ENCODE results near the gene MMADHC. TPM values are rescaled to one million over a fixed set of nuclear protein-coding genes. Genes with fewer than 3 reads are reported as not detected.

The MMADHC gene
- polyA plus RNA-seq, 3 donors = 20.5 to 119 (median 97.9) TPM

- intact Hi-C loops (cut with micrococcal nuclease) = no loop called here
- no peaks in the 10 kb centered on the region for H3K36me3 Mint-ChIP-seq
Observed at GRCh38 chr2:149630445-149630844, 42.9 kb upstream of the MMADHC start.

DNA sequence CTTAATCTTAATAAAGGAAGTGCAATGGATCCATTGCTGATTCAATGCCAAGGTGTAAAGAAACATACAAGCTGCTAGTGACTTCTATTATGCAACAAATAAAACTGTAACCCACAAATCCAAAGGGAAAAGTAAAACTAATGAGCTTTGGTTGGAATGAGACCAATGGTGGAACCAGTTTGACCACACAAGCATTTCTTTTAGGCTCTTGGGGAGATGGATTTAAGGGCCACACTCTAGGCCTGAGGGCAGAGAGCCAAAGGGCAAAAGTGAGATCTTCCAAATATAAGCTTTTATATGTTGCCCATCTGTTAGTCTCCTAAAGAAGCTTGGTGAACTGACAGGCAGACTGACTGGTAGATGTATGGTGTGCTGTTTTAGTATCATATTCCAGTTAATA lies 41.5 kb upstream of the MMADHC start:
- Histone ChIP-seq H3K4me1 (ENCODE audit: control insufficient read depth in 1 of 2, insufficient read depth in 2 of 2, low read length in 2 of 2) (no peaks in the 10 kb centered on the region), H3K4me3 (replicated peaks in 1 of 3; ENCODE audit: low read depth in 2 of 3, low read length in 3 of 3) (no peak overlapping the region), H3K36me3 (replicated peaks in 1 of 2; ENCODE audit: control insufficient read depth in 1 of 2, insufficient read depth in 2 of 2, low read length in 2 of 2) (no peaks in the 10 kb centered on the region), H4K20me1 (ENCODE audit: insufficient read depth, low read length) (no peaks in the 10 kb centered on the region), H3K27me3 (ENCODE audit: control insufficient read depth in 2 of 2, insufficient read depth in 2 of 2, low read length in 2 of 2) (no peaks in the 10 kb centered on the region), H3K4me2 (replicated peaks; ENCODE audit: extremely low read depth, low read length, poor library complexity, severe bottlenecking) (no peak overlapping the region), H2AFZ (ENCODE audit: insufficient read depth, low read depth, low read length, poor library complexity, severe bottlenecking) (no peak overlapping the region), H3K79me2 (ENCODE audit: insufficient read depth, low read length) (no peaks in the 10 kb centered on the region), H3K9me3 (replicated peaks in 1 of 2; ENCODE audit: control insufficient read depth in 1 of 2, insufficient read depth in 1 of 2, low read length in 2 of 2) (no peaks in the 10 kb centered on the region), H3K9ac (ENCODE audit: insufficient read depth, low read length, poor library complexity, severe bottlenecking) (no peak overlapping the region), H3K27ac (ENCODE audit: low read depth in 1 of 2, low read length in 2 of 2) (no peak overlapping the region)
- no peaks in the 10 kb centered on the region for H3K36me3 Mint-ChIP-seq
- DNase-seq = no peak
- no peak overlapping the region for H3K27ac Mint-ChIP-seq
- H3K9me3 Mint-ChIP-seq = peaks cover 0 to 5% (median 0%) of the 10 kb centered on the region in 7 donors
- intact Hi-C loops (cut with micrococcal nuclease) = no loop called here
- TF ChIP-seq, protein P1, sequence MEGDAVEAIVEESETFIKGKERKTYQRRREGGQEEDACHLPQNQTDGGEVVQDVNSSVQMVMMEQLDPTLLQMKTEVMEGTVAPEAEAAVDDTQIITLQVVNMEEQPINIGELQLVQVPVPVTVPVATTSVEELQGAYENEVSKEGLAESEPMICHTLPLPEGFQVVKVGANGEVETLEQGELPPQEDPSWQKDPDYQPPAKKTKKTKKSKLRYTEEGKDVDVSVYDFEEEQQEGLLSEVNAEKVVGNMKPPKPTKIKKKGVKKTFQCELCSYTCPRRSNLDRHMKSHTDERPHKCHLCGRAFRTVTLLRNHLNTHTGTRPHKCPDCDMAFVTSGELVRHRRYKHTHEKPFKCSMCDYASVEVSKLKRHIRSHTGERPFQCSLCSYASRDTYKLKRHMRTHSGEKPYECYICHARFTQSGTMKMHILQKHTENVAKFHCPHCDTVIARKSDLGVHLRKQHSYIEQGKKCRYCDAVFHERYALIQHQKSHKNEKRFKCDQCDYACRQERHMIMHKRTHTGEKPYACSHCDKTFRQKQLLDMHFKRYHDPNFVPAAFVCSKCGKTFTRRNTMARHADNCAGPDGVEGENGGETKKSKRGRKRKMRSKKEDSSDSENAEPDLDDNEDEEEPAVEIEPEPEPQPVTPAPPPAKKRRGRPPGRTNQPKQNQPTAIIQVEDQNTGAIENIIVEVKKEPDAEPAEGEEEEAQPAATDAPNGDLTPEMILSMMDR (IDR thresholded peaks at IDR 0.05) = no peak
- H3K4me3 Mint-ChIP-seq = no peak overlapping the region
- H3K27me3 Mint-ChIP-seq (ENCODE audit: low read depth in 3 of 3) = peaks cover 0 to 2% (median 2%) of the 10 kb centered on the region in 3 donors
- H3K4me1 Mint-ChIP-seq = peaks cover 7% of the 10 kb centered on the region

More at GRCh38 chr2:149630445-149630844, 42.9 kb upstream of the MMADHC start:
- Histone ChIP-seq H3K27me3 (ENCODE audit: control insufficient read depth in 2 of 2, insufficient read depth in 2 of 2, low read length in 2 of 2) (no peaks in the 10 kb centered on the region), H2AFZ (ENCODE audit: insufficient read depth, low read depth, low read length, poor library complexity, severe bottlenecking) (no peak overlapping the region), H3K27ac (ENCODE audit: low read depth in 1 of 2, low read length in 2 of 2) (no peak overlapping the region), H3K4me2 (replicated peaks; ENCODE audit: extremely low read depth, low read length, poor library complexity, severe bottlenecking) (no peak overlapping the region), H3K9ac (ENCODE audit: insufficient read depth, low read length, poor library complexity, severe bottlenecking) (no peak overlapping the region), H3K4me3 (replicated peaks in 1 of 3; ENCODE audit: low read depth in 2 of 3, low read length in 3 of 3) (no peak overlapping the region), H3K79me2 (ENCODE audit: insufficient read depth, low read length) (no peaks in the 10 kb centered on the region), H3K9me3 (replicated peaks in 1 of 2; ENCODE audit: control insufficient read depth in 1 of 2, insufficient read depth in 1 of 2, low read length in 2 of 2) (no peaks in the 10 kb centered on the region), H4K20me1 (ENCODE audit: insufficient read depth, low read length) (no peaks in the 10 kb centered on the region), H3K4me1 (ENCODE audit: control insufficient read depth in 1 of 2, insufficient read depth in 2 of 2, low read length in 2 of 2) (no peaks in the 10 kb centered on the region), H3K36me3 (replicated peaks in 1 of 2; ENCODE audit: control insufficient read depth in 1 of 2, insufficient read depth in 2 of 2, low read length in 2 of 2) (no peaks in the 10 kb centered on the region)
- Mint-ChIP-seq H3K9me3 (peaks cover 0 to 4% (median 0%) of the 10 kb centered on the region in 7 donors), H3K4me1 (peaks cover 7% of the 10 kb centered on the region), H3K27me3 (ENCODE audit: low read depth in 3 of 3) (peaks cover 0 to 1% (median 0%) of the 10 kb centered on the region in 3 donors), H3K27ac (no peak overlapping the region), H3K4me3 (no peak overlapping the region)
- TF ChIP-seq, protein P1 (IDR thresholded peaks at IDR 0.05) = no peak
- DNase-seq = no peak
- WGBS (ENCODE audit: insufficient coverage) = no CpG with 5 or more reads among the region's 1 CpG
